ENCODE data around the gene AAK1.

DNA sequence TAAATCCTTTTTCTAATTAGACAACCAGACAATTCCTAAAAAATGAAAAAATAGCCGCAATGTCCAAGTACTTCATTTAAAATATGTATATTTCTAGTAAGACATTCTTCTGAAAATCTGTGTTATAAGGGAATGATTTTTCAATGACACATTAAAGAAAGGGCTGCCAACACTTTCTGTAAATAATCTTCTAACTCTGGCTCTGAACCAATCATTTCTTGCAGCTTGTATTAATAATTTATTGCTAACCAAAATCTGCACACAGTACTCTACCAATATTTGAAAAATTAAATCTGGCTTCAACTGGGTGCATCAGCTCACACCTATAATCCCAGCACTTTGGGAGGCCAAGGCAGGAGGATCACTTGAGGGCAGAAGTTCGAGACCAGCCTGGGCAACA lies 214.6 kb downstream of the AAK1 start:
- TF ChIP-seq POLR2A (IDR thresholded peaks at IDR 0.05), result no peak
- TF ChIP-seq, protein P1, sequence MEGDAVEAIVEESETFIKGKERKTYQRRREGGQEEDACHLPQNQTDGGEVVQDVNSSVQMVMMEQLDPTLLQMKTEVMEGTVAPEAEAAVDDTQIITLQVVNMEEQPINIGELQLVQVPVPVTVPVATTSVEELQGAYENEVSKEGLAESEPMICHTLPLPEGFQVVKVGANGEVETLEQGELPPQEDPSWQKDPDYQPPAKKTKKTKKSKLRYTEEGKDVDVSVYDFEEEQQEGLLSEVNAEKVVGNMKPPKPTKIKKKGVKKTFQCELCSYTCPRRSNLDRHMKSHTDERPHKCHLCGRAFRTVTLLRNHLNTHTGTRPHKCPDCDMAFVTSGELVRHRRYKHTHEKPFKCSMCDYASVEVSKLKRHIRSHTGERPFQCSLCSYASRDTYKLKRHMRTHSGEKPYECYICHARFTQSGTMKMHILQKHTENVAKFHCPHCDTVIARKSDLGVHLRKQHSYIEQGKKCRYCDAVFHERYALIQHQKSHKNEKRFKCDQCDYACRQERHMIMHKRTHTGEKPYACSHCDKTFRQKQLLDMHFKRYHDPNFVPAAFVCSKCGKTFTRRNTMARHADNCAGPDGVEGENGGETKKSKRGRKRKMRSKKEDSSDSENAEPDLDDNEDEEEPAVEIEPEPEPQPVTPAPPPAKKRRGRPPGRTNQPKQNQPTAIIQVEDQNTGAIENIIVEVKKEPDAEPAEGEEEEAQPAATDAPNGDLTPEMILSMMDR (IDR thresholded peaks at IDR 0.05), result no peak
- TF ChIP-seq POLR2AphosphoS5 (IDR thresholded peaks at IDR 0.05), result no peak

Data from prostate gland (tissue), 2 donors.